GM12872 (cell line): Measurements from ENCODE around the gene CEP131.

Experiments
- CTCF ChIP-seq: IDR thresholded peaks from 3 replicates; pipeline ENCODE4 v1.5.1; 2011; ENCODE audit warnings: low read depth, mild to moderate bottlenecking, low read length, moderate library complexity; ENCODE audit not compliant: insufficient read depth

CEP131 gene

DNA sequence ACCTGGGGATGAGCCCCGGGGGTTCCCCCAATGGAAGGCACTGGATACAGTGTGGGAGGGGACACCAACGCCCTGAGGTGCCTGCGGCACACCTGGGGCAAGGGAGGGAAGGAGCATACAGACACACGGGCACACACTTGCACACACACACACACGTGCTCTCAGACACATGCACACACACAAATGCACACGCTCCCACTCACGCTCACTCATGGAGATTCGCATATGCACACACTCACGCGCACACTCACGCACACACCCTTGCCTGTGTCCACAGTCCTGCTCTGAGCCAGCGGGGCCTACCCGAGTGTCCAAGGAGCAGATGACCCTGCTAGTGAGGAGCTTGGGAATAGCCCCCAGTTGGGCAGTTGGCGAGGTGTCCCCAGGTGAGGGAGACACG is 74.2 kb downstream of the CEP131 start:
- TF ChIP-seq CTCF, result no peak

DNA sequence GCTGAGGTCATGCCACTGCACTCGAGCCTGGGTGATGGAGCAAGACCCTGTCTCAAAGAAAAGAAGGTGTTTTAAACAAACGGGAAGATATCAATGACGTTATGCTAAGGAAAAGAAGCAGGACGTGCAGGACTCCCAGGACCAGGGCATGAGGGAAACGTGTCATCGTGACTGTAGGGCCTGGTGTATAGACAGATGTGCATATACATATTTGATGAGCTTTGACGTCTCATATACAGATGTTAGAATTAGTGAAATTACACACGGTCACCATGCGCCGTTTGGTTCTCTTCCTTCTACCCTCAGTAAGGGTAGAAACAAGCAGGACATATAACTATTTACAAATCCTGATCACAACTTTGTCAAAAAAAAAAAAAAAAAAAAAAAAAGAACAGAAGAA is 75.1 kb downstream of the CEP131 start:
- no peak for TF ChIP-seq CTCF

- no peak for TF ChIP-seq CTCF
Measured at GRCh38 chr17:81144423-81144781, 78.4 kb downstream of the CEP131 start.

DNA sequence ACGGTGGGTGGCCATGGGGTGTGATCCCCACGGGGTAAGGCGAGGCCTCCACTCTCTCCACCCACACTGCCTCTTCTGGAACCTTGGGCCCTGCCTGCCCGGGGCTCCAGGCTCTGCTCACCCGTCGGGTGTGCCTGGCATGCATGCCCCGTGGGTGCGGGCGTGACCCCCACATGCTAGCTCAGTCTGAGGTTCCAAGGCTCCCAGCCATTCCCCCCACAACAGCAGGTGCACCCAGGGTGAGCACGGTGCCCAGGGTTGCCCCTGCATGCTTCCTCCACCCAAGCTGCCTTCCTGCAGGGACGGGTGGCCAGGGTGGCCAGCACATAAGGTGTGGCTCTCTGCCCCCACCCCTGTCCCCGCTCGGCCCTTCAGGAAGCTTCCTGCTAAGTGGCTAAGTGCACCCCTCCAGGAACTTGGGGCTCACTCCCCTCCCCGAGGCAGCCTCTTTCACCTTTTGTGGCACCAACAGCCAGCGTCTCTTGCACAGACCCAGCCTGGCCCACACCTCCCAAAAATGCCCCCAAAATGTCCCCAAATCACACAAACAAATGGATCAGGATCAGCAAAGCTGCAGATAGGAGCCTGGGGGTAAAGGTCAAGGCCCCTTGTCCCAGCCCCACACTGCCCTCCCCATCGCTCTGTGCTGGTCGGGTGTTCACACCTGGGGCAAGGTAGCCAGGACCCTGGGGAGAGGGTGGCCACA is 78.9 kb downstream of the CEP131 start:
- no peak for TF ChIP-seq CTCF

DNA sequence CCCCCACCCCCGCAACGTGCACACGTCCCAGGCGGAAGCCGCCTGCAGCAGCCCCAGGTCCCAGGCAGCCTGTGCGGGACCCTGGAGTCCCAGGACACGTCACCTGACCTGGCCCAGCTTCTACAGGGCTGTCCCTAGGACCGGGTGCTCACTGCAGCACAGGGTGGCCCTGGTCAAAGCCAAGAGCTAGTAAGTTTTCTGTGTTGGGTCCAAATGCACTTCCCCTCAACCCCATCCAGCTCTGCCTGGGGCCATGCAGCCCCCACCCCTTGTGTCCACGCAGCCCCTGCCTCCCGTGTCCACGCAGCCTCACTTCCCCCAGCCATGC is 79.6 kb downstream of the CEP131 start:
- no peak for TF ChIP-seq CTCF

DNA sequence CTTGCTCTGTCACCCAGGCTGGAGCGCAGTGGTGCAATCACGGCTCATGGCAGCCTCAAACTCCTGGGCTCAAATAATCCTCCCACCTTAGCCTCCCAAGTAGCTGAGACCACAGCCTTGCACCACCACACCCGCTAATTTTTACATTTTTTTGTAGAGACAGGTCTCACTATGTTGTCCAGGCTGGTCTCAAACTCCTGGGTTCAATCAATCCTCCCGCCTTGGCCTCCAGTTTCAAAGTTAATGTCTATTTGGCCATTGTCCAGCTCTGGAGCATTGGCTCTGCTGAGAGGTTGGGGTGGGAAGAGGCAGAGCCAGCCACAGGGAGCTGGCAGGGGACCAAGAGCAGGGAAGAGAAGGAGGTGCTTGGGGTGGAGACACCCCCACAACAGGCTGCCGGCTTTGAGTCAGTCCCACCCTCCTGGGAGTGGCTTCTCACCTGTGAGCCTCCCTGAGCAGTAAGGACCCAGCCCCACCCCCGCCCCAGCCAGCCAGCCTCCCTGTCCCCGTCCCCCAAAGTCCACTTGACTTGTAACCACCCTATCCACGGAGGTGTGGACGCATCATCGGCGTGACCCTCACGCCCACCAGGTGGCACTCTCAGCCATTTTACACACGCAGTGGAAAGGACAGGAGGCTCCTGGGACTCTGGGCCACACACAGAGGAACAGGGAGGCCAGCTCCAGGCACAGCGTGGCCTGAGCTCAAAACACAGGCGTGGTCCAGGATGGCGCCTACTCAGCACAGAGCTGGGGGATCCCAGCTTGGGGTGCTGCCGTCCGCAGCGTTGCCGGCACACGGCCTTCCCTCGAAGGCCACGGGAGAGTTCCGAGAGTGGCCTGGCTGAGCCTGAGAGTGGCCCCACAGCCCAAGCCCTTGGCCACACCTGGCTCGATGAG is 80.2 kb downstream of the CEP131 start:
- TF ChIP-seq CTCF, result peak; percentile 66

GRCh38 chr17:81140695-81141094 is 82.1 kb downstream of the CEP131 start:
- TF ChIP-seq CTCF, result no peak
